ENCODE results near the gene DCC. TPM values are rescaled to one million over a fixed set of nuclear protein-coding genes. Genes with fewer than 3 reads are reported as not detected.

The DCC gene
- total RNA-seq, 1 donor from 2014 or later = 5.6 TPM

- Mint-ChIP-seq H3K27me3 (ENCODE audit: unreplicated experiment) (peaks cover 3% of the 10 kb centered on the region), H3K4me1 (ENCODE audit: low read depth, unreplicated experiment) (no peaks in the 10 kb centered on the region)
- DNase-seq = no peak
Measured at GRCh38 chr18:52465391-52465790, 125.4 kb downstream of the DCC start.

GRCh38 chr18:52468496-52468895 is 128.5 kb downstream of the DCC start:
- H3K4me1 Mint-ChIP-seq (ENCODE audit: low read depth, unreplicated experiment) = no peaks in the 10 kb centered on the region

More at GRCh38 chr18:52465391-52465790, 125.4 kb downstream of the DCC start:
- Mint-ChIP-seq H3K9me3 (ENCODE audit: unreplicated experiment) (no peaks in the 10 kb centered on the region), H3K4me3 (ENCODE audit: unreplicated experiment) (no peak overlapping the region), H3K36me3 (ENCODE audit: unreplicated experiment) (no peaks in the 10 kb centered on the region), H3K27ac (ENCODE audit: unreplicated experiment) (no peak overlapping the region)
- TF ChIP-seq CTCF (IDR thresholded peaks at IDR 0.05; ENCODE audit: partially characterized antibody, unreplicated experiment) = no peak

GRCh38 chr18:52475325-52475724 is 135.3 kb downstream of the DCC start:
- Mint-ChIP-seq H3K36me3 (ENCODE audit: unreplicated experiment) (no peaks in the 10 kb centered on the region), H3K4me3 (ENCODE audit: unreplicated experiment) (no peak overlapping the region), H3K27me3 (ENCODE audit: unreplicated experiment) (peaks cover 2% of the 10 kb centered on the region), H3K9me3 (ENCODE audit: unreplicated experiment) (no peaks in the 10 kb centered on the region), H3K4me1 (ENCODE audit: low read depth, unreplicated experiment) (no peaks in the 10 kb centered on the region), H3K27ac (ENCODE audit: unreplicated experiment) (no peak overlapping the region)
- TF ChIP-seq CTCF (IDR thresholded peaks at IDR 0.05; ENCODE audit: partially characterized antibody, unreplicated experiment) = no peak
- DNase-seq = no peak

More at GRCh38 chr18:52468496-52468895, 128.5 kb downstream of the DCC start:
- DNase-seq = no peak
- Mint-ChIP-seq H3K9me3 (ENCODE audit: unreplicated experiment) (no peaks in the 10 kb centered on the region), H3K36me3 (ENCODE audit: unreplicated experiment) (no peaks in the 10 kb centered on the region), H3K27ac (ENCODE audit: unreplicated experiment) (no peak overlapping the region), H3K4me3 (ENCODE audit: unreplicated experiment) (no peak overlapping the region), H3K27me3 (ENCODE audit: unreplicated experiment) (peaks cover 3% of the 10 kb centered on the region)
- no peak for TF ChIP-seq CTCF (IDR thresholded peaks at IDR 0.05; ENCODE audit: partially characterized antibody, unreplicated experiment)

- Mint-ChIP-seq H3K36me3 (ENCODE audit: unreplicated experiment) (no peaks in the 10 kb centered on the region), H3K27me3 (ENCODE audit: unreplicated experiment) (peaks cover 5% of the 10 kb centered on the region), H3K27ac (ENCODE audit: unreplicated experiment) (no peak overlapping the region), H3K4me1 (ENCODE audit: low read depth, unreplicated experiment) (peaks cover 3% of the 10 kb centered on the region), H3K4me3 (ENCODE audit: unreplicated experiment) (no peak overlapping the region), H3K9me3 (ENCODE audit: unreplicated experiment) (no peaks in the 10 kb centered on the region)
- TF ChIP-seq CTCF (IDR thresholded peaks at IDR 0.05; ENCODE audit: partially characterized antibody, unreplicated experiment) = no peak
- DNase-seq = no peak
Measured at GRCh38 chr18:52481116-52481515, 141.1 kb downstream of the DCC start.

- Mint-ChIP-seq H3K4me1 (ENCODE audit: low read depth, unreplicated experiment) (peaks cover 3% of the 10 kb centered on the region), H3K4me3 (ENCODE audit: unreplicated experiment) (no peak overlapping the region), H3K9me3 (ENCODE audit: unreplicated experiment) (no peaks in the 10 kb centered on the region), H3K27ac (ENCODE audit: unreplicated experiment) (no peak overlapping the region), H3K27me3 (ENCODE audit: unreplicated experiment) (peaks cover 3% of the 10 kb centered on the region), H3K36me3 (ENCODE audit: unreplicated experiment) (no peaks in the 10 kb centered on the region)
- no peak for DNase-seq
- TF ChIP-seq CTCF (IDR thresholded peaks at IDR 0.05; ENCODE audit: partially characterized antibody, unreplicated experiment) = no peak
Measured at GRCh38 chr18:52484977-52485376, 145.0 kb downstream of the DCC start.
